ENCODE measurements around the gene ZBTB40. TPM values are rescaled to one million over a fixed set of nuclear protein-coding genes. Genes with fewer than 3 reads are reported as not detected.

Gene ZBTB40
- total RNA-seq, 4 donors from 2014 or later, result 12.2 to 19.6 (median 15.4) TPM

- no peak for TF ChIP-seq CTCF (IDR thresholded peaks at IDR 0.05; ENCODE audit: low read depth)
These were observed 124.0 kb downstream of the ZBTB40 start for GRCh38 chr1:22575532-22576149.

GRCh38 chr1:22576150-22576544, 124.5 kb downstream of the ZBTB40 start:
- no peak for TF ChIP-seq CTCF (IDR thresholded peaks at IDR 0.05; ENCODE audit: low read depth)

- TF ChIP-seq CTCF (IDR thresholded peaks at IDR 0.05; ENCODE audit: low read depth), result no peak
These were observed 125.0 kb downstream of the ZBTB40 start for GRCh38 chr1:22576617-22577016.

GRCh38 chr1:22578732-22579361, 127.2 kb downstream of the ZBTB40 start:
- TF ChIP-seq CTCF (IDR thresholded peaks at IDR 0.05; ENCODE audit: low read depth), result no peak

- no peak for TF ChIP-seq CTCF (IDR thresholded peaks at IDR 0.05; ENCODE audit: low read depth)
These were observed 128.0 kb downstream of the ZBTB40 start for GRCh38 chr1:22579541-22580155.

Other genes with a start within 250 kb of the ZBTB40 start
- gene EPHA8, start 111.6 kb downstream of the ZBTB40 start, total RNA-seq, result under 1 TPM in 1 of 4 donors, not detected in 3; 0.17 TPM
- 100 to 1,000 TPM; 180 to 794 (median 365) TPM for gene C1QA, start 184.8 kb downstream of the ZBTB40 start, total RNA-seq
- 100 to 1,000 TPM; 149 to 714 (median 336) TPM for gene C1QC, start 191.8 kb downstream of the ZBTB40 start, total RNA-seq
- gene C1QB, start 201.4 kb downstream of the ZBTB40 start, total RNA-seq, result 1,000 to 10,000 TPM in 1 of 4 donors, 100 to 1,000 TPM in 3; 325 to 1,649 (median 667) TPM

Data from subcutaneous adipose tissue (tissue), 4 donors.